SU-DHL-6 (cell line): ENCODE data around the gene TCF4.

ENCODE experiments used
- EZH2phosphoT487 ChIP-seq: fragments of 200-600 bp; sonication (generic), shearing (Covaris generic); conservative IDR thresholded peaks from 2 replicates; pipeline ENCODE4 v1.6.1; 2018; ENCODE audit warnings: mild to moderate bottlenecking, antibody characterized with exemption, low read length, moderate library complexity, mixed read lengths
- TF ChIP-seq, protein P1 (sequence below): fragments of 200-600 bp; sonication (generic); IDR thresholded peaks from one replicate; pipeline ENCODE4 v1.5.1; 2017; ENCODE audit warnings: antibody characterized with exemption, mild to moderate bottlenecking, low read length, moderate library complexity; ENCODE audit not compliant: insufficient read depth, poor library complexity, severe bottlenecking

GRCh38 chr18:55509631-55510324 lies 78.2 kb downstream of the TCF4 start:
- TF ChIP-seq, protein P1, sequence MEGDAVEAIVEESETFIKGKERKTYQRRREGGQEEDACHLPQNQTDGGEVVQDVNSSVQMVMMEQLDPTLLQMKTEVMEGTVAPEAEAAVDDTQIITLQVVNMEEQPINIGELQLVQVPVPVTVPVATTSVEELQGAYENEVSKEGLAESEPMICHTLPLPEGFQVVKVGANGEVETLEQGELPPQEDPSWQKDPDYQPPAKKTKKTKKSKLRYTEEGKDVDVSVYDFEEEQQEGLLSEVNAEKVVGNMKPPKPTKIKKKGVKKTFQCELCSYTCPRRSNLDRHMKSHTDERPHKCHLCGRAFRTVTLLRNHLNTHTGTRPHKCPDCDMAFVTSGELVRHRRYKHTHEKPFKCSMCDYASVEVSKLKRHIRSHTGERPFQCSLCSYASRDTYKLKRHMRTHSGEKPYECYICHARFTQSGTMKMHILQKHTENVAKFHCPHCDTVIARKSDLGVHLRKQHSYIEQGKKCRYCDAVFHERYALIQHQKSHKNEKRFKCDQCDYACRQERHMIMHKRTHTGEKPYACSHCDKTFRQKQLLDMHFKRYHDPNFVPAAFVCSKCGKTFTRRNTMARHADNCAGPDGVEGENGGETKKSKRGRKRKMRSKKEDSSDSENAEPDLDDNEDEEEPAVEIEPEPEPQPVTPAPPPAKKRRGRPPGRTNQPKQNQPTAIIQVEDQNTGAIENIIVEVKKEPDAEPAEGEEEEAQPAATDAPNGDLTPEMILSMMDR, result no peak
- TF ChIP-seq EZH2phosphoT487, result no peak
